HEK293T (cell line): ENCODE measurements around the gene SH3RF3.

Source experiments
- ELF4 ChIP-seq: fragments of 450-650 bp; IDR thresholded peaks from 2 replicates; pipeline ENCODE4 v1.6.1; 2017; ENCODE audit warnings: antibody characterized with exemption
- FOXA1 ChIP-seq: fragments of 450-650 bp; IDR thresholded peaks from 2 replicates; pipeline ENCODE4 v1.6.1; 2016; ENCODE audit warnings: mild to moderate bottlenecking
- FOXM1 ChIP-seq: fragments of 450-650 bp; IDR thresholded peaks from 2 replicates; pipeline ENCODE4 v1.6.1; 2017; ENCODE audit warnings: mild to moderate bottlenecking, borderline replicate concordance
- HDGF ChIP-seq: fragments of 450-650 bp; IDR thresholded peaks from 2 replicates; pipeline ENCODE4 v1.6.1; 2017; ENCODE audit warnings: antibody characterized with exemption, borderline replicate concordance
- NFRKB ChIP-seq: fragments of 450-650 bp; IDR thresholded peaks from 2 replicates; pipeline ENCODE4 v1.6.1; 2016; ENCODE audit warnings: mild to moderate bottlenecking, moderate library complexity
- TARDBP ChIP-seq: fragments of 450-650 bp; IDR thresholded peaks from 2 replicates; pipeline ENCODE4 v1.6.1; 2016

GRCh38 chr2:109472331-109472959, 343.4 kb downstream of the SH3RF3 start:
- TF ChIP-seq NFRKB (no peak), FOXA1 (no peak), FOXM1 (no peak), TARDBP (no peak), HDGF (no peak), ELF4 (no peak)
